ENCODE data around the gene TLX2.
A peak's percentile ranks its signal among the peaks of the same experiment; 100 is the strongest.

The TLX2 gene

DNA sequence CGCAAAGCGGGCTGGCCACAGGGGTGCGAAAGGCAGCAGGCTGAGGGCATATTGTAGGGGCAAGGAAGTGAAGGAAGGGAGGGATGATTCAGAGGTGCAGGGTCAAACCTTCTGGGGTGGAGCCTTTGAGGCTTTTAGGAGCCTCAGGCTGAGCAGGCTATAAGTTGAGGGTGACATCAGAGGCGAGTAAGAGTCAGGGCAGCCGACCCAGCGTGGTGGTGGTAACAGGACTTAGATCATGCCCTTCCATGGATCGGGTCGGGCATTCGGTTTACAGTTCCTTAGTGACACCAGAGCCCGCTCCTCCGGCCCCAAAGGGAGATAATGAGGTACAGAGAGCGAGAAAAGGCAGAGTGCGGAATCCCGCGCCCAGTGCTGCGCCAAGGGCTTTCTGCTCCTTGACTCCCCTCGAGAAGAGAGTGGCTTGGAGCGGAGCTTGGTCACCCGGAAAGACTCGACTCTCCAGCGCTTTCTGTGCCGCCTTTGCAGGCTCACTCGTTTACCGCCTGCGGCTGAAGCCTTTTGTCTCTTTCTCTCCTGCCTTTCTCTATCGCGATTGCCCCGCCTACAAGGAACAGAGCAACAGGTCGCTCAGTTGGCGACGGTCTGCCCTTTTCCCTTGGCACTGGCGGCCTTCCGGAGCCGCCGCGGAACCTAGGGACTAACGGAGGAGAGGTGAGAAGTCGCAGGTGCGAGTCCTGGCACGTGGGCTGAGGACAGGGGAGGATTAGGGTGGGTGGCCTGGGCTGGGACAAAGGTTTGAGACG is 15.6 kb upstream of the TLX2 start:
- Histone ChIP-seq H3K27ac (ENCODE audit: extremely low read depth, low read depth, low read length) (no peak overlapping the region), H3K36me3 (ENCODE audit: control insufficient read depth in 2 of 2, insufficient read depth in 1 of 2, low read length in 2 of 2) (peaks cover 0 to 8% of the 10 kb centered on the region in 2 experiments; a peak in 1 of 3 replicates), H3K4me1 (ENCODE audit: control insufficient read depth, insufficient read depth, low read length) (no peaks in the 10 kb centered on the region), H3K9me3 (ENCODE audit: control insufficient read depth, insufficient read depth, low read depth, low read length) (no peaks in the 10 kb centered on the region), H3K4me3 (ENCODE audit: low read depth, low read length) (no peak overlapping the region)
- POLR2A ChIA-PET: no interaction called here
- CTCF ChIA-PET: no interaction called here
- TF ChIP-seq SCRT2 (tag by site-specific recombination; IDR thresholded peaks at IDR 0.05): peak; percentile 87
- TF ChIP-seq ZNF610 (tag by site-specific recombination; IDR thresholded peaks at IDR 0.05; ENCODE audit: borderline replicate concordance): no peak

DNA sequence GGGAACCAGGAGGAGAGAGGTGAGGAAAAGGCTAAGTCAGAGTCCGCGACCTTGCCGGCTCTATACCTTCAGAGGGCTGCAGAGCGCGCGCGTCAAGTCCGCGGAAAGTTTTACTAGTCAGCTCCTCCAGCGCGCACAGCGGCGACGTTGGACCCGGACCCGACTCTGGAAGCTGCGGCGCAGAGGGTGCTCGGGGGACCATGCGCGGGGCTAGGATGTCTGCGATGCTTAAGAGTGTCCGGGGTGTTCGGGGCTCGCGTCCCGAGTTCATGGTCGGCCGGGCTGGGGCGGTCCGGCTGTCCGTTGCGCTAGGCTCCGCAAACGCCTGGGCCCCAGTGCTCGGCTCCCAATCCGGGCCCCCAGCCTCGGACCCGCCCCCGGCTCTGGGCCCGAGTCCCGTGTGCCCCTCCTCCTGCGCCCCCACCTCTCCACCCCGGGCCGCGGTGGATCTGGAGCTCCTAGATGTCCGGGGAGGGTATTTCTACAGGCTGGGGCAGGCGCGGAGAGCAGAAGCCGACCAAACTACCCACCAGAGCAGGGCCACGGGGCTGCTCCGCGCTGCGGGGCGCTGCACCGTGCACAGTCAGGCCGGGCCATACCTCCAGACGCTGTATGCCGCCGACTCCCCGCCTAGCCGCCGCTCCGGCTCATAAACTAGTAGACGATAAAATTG is 14.8 kb upstream of the TLX2 start, which contains the start of gene LBX2:
TSS of gene LBX2 (minus strand) at position 337 of the 673 bp plus-strand sequence. CDS start at position 271, 66 bp downstream.
- CTCF ChIA-PET: interaction anchor here (1.0 kb wide), 1 partner anchor 17 kb away, joined by 4 read pairs; the partner anchor contains the start of genes CCDC142 and TTC31
- no peak for TF ChIP-seq ZSCAN23 (tag by site-specific recombination; IDR thresholded peaks at IDR 0.05)
- no peak for TF ChIP-seq SP2 (tag by site-specific recombination; IDR thresholded peaks at IDR 0.05)
- no peak for TF ChIP-seq ZNF76 (tag by site-specific recombination; IDR thresholded peaks at IDR 0.05; ENCODE audit: borderline replicate concordance, low read depth)
- no peak for TF ChIP-seq ZNF311 (tag by site-specific recombination; IDR thresholded peaks at IDR 0.05; ENCODE audit: borderline replicate concordance)
- TF ChIP-seq ZNF776 (tag by site-specific recombination; IDR thresholded peaks at IDR 0.05; ENCODE audit: borderline replicate concordance): no peak
- TF ChIP-seq SCRT2 (tag by site-specific recombination; IDR thresholded peaks at IDR 0.05): peak; percentile 11; the same call in 1 of the 2 replicates
- H3K36me3 ChIP-seq (ENCODE audit: control insufficient read depth in 2 of 2, insufficient read depth in 1 of 2, low read length in 2 of 2): peaks cover 0 to 6% of the 10 kb centered on the region in 2 experiments; a peak in 1 of 3 replicates
- H3K9me3 ChIP-seq (ENCODE audit: control insufficient read depth, insufficient read depth, low read depth, low read length): no peaks in the 10 kb centered on the region
- H3K4me1 ChIP-seq (ENCODE audit: control insufficient read depth, insufficient read depth, low read length): no peaks in the 10 kb centered on the region
- H3K27ac ChIP-seq (ENCODE audit: extremely low read depth, low read depth, low read length): no peak within 1 kb of the TSS
- H3K4me3 ChIP-seq (ENCODE audit: low read depth, low read length): no peak within 1 kb of the TSS
- POLR2A ChIA-PET: no interaction called here

DNA sequence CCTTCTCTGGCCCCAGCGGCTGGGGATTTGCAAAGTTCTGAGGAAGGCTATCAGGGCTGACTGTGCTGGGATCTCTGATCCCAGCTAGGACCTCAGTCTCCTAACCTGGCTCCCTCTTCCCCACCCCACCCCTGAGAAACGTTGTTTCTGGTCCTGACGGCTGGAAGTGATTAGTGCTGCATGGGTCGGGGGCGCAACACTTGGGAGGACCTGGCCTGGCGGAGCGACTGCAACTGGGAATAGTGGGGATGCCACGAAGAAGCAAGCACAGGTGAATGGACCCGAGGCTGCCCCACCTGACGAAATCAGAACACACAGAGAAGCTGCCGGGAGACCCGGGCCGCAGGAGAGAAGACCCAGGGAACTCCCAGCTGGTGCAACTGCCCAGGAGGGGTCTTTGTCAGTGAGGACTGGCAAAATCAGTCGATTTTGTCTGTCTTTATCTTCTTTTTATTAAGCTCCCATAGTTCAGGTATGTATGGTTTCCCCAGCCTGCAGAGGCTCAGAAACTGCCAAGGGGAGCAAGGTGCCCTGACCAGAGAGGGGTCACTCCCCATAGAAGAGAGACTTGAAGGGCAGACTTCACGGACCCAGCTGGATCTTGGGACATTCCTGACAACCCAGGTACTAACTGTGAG is 14.2 kb upstream of the TLX2 start:
- peaks cover 0 to 10% of the 10 kb centered on the region in 2 experiments; a peak in 2 of 3 replicates for H3K36me3 ChIP-seq (ENCODE audit: control insufficient read depth in 2 of 2, insufficient read depth in 1 of 2, low read length in 2 of 2)
- no peak overlapping the region for H3K4me3 ChIP-seq (ENCODE audit: low read depth, low read length)
- POLR2A ChIA-PET: interaction anchor here (1.2 kb wide), 1 partner anchor 10 kb away, joined by 3 read pairs; no protein-coding TSS in a partner anchor
- CTCF ChIA-PET: interaction anchor here (0.7 to 1.0 kb wide), 4 partner anchors 17 to 141 kb away, joined by 3 to 4 read pairs (median 4); partner anchors contain the start of genes CCDC142 and TTC31
- H3K4me1 ChIP-seq (ENCODE audit: control insufficient read depth, insufficient read depth, low read length): no peaks in the 10 kb centered on the region
- no peaks in the 10 kb centered on the region for H3K9me3 ChIP-seq (ENCODE audit: control insufficient read depth, insufficient read depth, low read depth, low read length)
- no peak overlapping the region for H3K27ac ChIP-seq (ENCODE audit: extremely low read depth, low read depth, low read length)
- TF ChIP-seq MZF1 (tag by site-specific recombination; IDR thresholded peaks at IDR 0.05; ENCODE audit: borderline replicate concordance): no peak
- no peak for TF ChIP-seq HOXD13 (CRISPR knock-in tag; IDR thresholded peaks at IDR 0.05; ENCODE audit: borderline replicate concordance)
- TF ChIP-seq, protein P1, sequence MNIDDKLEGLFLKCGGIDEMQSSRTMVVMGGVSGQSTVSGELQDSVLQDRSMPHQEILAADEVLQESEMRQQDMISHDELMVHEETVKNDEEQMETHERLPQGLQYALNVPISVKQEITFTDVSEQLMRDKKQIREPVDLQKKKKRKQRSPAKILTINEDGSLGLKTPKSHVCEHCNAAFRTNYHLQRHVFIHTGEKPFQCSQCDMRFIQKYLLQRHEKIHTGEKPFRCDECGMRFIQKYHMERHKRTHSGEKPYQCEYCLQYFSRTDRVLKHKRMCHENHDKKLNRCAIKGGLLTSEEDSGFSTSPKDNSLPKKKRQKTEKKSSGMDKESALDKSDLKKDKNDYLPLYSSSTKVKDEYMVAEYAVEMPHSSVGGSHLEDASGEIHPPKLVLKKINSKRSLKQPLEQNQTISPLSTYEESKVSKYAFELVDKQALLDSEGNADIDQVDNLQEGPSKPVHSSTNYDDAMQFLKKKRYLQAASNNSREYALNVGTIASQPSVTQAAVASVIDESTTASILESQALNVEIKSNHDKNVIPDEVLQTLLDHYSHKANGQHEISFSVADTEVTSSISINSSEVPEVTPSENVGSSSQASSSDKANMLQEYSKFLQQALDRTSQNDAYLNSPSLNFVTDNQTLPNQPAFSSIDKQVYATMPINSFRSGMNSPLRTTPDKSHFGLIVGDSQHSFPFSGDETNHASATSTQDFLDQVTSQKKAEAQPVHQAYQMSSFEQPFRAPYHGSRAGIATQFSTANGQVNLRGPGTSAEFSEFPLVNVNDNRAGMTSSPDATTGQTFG (tag by site-specific recombination; IDR thresholded peaks at IDR 0.05; ENCODE audit: borderline replicate concordance): no peak
- no peak for TF ChIP-seq ZNF404 (tag by site-specific recombination; IDR thresholded peaks at IDR 0.05)
- TF ChIP-seq ZNF10 (tag by site-specific recombination; IDR thresholded peaks at IDR 0.05): no peak
- no peak for TF ChIP-seq SP3 (tag by site-specific recombination; IDR thresholded peaks at IDR 0.05)
- TF ChIP-seq ZNF169 (tag by site-specific recombination; IDR thresholded peaks at IDR 0.05): no peak
- TF ChIP-seq, protein P2, sequence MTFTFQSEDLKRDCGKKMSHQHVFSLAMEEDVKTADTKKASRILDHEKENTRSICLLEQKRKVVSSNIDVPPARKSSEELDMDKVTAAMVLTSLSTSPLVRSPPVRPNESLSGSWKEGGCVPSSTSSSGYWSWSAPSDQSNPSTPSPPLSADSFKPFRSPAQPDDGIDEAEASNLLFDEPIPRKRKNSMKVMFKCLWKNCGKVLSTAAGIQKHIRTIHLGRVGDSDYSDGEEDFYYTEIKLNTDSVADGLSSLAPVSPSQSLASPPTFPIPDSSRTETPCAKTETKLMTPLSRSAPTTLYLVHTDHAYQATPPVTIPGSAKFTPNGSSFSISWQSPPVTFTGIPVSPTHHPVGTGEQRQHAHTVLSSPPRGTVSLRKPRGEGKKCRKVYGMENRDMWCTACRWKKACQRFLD (tag by site-specific recombination; IDR thresholded peaks at IDR 0.05): no peak
- no peak for TF ChIP-seq ZNF785 (tag by site-specific recombination; IDR thresholded peaks at IDR 0.05)
- TF ChIP-seq ZNF302 (tag by site-specific recombination; IDR thresholded peaks at IDR 0.05; ENCODE audit: low read depth): no peak
- TF ChIP-seq GLIS2 (tag by site-specific recombination; IDR thresholded peaks at IDR 0.05): no peak
- no peak for TF ChIP-seq ZNF501 (tag by site-specific recombination; IDR thresholded peaks at IDR 0.05)
- TF ChIP-seq, protein P3, sequence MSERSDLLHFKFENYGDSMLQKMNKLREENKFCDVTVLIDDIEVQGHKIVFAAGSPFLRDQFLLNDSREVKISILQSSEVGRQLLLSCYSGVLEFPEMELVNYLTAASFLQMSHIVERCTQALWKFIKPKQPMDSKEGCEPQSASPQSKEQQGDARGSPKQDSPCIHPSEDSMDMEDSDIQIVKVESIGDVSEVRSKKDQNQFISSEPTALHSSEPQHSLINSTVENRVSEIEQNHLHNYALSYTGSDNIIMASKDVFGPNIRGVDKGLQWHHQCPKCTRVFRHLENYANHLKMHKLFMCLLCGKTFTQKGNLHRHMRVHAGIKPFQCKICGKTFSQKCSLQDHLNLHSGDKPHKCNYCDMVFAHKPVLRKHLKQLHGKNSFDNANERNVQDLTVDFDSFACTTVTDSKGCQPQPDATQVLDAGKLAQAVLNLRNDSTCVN (tag by site-specific recombination; optimal IDR thresholded peaks at IDR 0.05): no peak
- TF ChIP-seq ZNF677 (tag by site-specific recombination; IDR thresholded peaks at IDR 0.05): no peak

All from HEK293 (cell line).